ENCODE data around the gene CETP.

CETP gene

DNA sequence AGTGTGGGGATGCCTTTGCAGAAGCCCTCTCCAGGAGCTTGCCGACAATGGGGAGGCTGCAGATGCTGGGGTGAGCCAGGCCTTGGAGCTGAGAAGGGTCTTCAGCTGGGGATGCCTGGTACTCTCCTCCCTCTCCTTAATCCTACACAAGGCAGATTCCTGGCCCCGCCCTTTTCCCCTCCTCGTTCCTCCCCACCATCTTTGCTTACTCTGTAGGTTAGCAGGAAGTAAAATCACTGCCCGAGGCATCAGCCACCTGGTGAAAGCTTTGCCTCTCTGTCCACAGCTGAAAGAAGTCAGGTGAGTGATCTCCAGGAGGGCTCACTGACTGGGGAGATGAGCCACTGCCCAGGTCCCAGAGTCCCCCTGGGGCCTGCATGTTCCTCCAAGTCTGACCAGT is 66.3 kb downstream of the CETP start:
- H3K4me1 Mint-ChIP-seq, result peaks cover 34% of the 10 kb centered on the region
- peaks cover 40% of the 10 kb centered on the region for H3K36me3 Mint-ChIP-seq
- peak overlapping the region; percentile 67 for H3K27ac Mint-ChIP-seq
- no peaks in the 10 kb centered on the region for H3K27me3 Mint-ChIP-seq
- no peak overlapping the region for H3K4me3 Mint-ChIP-seq
- H3K9me3 Mint-ChIP-seq, result peaks cover 4% of the 10 kb centered on the region
- ATAC-seq (ENCODE audit: low read depth) (no peak), DNase-seq (ENCODE audit: low spot score in 2 of 2) (no peak)

DNA sequence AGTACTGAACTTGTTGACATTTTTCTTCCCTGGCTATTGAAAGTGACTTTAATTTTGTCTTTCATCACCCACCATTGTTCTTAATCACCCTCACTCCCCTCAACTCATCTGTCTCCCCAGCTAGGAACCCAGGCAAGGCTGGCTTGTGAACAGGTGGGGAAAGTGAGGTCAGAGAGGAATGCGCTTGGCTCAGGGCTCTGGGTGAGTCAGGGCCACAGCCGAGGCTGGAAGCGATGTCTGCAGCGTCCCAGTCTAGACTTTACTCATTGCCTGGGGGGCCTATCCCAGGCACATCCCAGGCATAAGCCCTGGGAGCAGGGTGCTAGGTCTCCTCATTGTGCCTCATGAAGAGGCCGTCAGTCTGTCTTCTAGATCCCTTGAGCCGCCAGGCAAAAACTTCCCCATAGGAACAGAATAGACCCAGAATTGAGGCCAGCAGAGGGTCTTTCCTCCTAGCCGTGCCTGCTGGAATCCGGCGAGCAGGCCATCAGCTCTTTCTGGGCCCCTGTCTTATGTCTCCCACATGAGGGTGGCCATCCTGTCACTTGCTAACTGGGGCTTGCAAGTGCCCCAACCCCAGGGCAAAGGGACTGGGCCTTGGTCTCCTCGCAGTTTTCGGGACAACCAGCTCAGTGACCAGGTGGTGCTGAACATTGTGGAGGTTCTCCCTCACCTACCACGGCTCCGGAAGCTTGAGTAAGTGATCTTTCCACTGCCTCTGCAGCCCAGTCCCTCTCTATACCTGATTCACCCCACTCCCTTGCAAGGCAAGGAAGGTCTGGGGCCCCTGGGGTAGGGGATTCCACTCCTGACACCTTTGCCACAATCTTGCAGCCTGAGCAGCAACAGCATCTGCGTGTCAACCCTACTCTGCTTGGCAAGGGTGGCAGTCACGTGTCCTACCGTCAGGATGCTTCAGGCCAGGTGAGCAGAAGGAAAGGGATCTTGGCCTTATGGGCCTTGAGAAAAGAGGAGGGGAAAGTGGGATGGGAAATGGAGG is 67.7 kb downstream of the CETP start:
- peaks cover 42% of the 10 kb centered on the region for H3K36me3 Mint-ChIP-seq
- DNase-seq (ENCODE audit: low spot score in 2 of 2) (no peak), ATAC-seq (ENCODE audit: low read depth) (no peak)
- peaks cover 33% of the 10 kb centered on the region for H3K4me1 Mint-ChIP-seq
- H3K27me3 Mint-ChIP-seq, result no peaks in the 10 kb centered on the region
- peaks cover 4% of the 10 kb centered on the region for H3K9me3 Mint-ChIP-seq
- no peak overlapping the region for H3K4me3 Mint-ChIP-seq
- no peak overlapping the region for H3K27ac Mint-ChIP-seq

DNA sequence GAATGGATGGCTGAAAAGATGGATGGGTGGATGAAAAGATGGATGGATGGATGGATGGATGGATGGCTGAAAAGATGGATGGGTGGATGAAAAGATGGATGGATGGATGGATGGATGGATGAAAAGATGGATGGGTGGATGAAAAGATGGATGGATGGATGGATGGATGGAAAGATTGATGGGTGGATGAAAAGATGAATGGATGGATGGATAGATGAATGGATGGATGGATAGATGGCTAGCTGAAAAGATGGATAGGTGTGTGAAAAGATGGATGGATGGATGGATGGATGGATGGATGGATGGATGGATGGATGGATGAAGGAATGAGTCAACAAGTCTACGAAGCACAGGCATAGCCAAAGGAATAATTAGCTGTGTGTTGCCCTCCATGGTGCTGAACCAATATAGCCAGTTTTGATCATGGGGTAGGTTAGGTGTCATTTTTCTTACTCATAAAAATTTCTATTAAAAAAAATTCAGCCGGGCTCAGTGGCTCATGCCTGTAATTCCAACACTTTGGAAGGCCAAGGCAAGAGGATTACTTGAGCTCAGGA is 68.7 kb downstream of the CETP start:
- no peak overlapping the region for H3K27ac Mint-ChIP-seq
- H3K4me1 Mint-ChIP-seq, result peaks cover 37% of the 10 kb centered on the region
- no peaks in the 10 kb centered on the region for H3K27me3 Mint-ChIP-seq
- H3K36me3 Mint-ChIP-seq, result peaks cover 48% of the 10 kb centered on the region
- no peak overlapping the region for H3K4me3 Mint-ChIP-seq
- DNase-seq (ENCODE audit: low spot score in 2 of 2) (no peak), ATAC-seq (ENCODE audit: low read depth) (no peak)
- peaks cover 4% of the 10 kb centered on the region for H3K9me3 Mint-ChIP-seq

DNA sequence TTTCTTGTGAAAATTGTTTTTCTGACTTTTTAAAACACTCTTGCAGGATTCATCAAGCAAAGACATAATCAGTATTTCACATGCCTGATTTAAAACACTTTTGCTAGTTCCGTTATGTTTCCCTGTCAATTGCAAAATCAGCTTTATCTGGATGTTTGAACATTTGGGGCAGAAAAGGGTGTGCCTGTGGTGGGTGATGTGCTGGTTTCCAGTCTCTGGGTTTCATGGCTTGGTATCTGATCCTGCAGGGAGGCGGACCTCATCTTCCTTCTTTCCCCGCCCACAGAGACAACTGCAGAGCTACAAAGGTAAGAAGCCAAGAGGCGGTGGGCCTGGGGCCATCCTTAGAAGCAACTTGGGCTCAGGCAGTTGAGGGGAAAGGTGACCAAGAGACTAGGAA is 69.4 kb downstream of the CETP start:
- DNase-seq (ENCODE audit: low spot score in 2 of 2) (no peak), ATAC-seq (ENCODE audit: low read depth) (no peak)
- no peak overlapping the region for H3K4me3 Mint-ChIP-seq
- no peak overlapping the region for H3K27ac Mint-ChIP-seq
- peaks cover 37% of the 10 kb centered on the region for H3K4me1 Mint-ChIP-seq
- peaks cover 4% of the 10 kb centered on the region for H3K9me3 Mint-ChIP-seq
- no peaks in the 10 kb centered on the region for H3K27me3 Mint-ChIP-seq
- H3K36me3 Mint-ChIP-seq, result peaks cover 51% of the 10 kb centered on the region

DNA sequence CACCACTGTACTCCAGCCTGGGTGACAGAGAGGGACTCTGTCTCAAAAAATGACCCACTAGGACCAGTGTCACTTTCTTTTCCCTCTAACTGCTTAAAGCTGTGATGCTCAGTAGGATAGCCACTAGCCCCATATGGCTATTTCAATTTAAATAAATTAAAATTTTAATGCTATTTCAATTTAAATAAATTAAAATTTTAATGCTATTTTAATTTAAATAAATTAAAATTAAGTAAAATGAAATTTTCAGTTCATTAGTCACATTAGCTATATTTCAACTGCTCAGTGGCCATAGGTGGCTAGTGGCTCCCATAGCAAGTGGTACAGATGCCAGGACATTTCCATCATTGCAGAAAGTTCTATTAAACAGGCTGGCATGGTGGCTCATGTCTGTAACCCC is 70.6 kb downstream of the CETP start:
- Mint-ChIP-seq H3K27ac (no peak overlapping the region), H3K9me3 (peaks cover 4% of the 10 kb centered on the region), H3K27me3 (no peaks in the 10 kb centered on the region), H3K4me1 (peaks cover 34% of the 10 kb centered on the region), H3K36me3 (peaks cover 46% of the 10 kb centered on the region), H3K4me3 (no peak overlapping the region)
- no peak for DNase-seq (ENCODE audit: low spot score in 2 of 2)
- no peak for ATAC-seq (ENCODE audit: low read depth)

DNA sequence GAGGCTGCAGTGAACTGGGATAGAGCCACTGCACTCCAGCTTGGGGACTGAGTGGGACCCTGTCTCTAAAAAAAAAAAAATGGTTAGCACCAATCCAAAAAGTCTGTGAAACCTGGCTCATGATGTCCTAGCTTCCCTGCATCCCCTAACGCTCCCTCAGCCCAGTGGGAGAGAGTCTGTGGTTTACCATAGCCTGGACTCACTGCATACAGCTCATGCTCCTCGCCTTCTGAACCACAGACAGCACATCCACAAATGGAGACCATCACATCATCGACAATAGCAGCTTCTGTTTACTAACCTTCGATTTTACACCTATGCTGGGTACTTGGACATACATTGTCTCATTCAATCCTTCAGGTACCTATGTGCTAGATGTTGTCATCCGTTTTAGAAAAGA is 71.2 kb downstream of the CETP start:
- peaks cover 4% of the 10 kb centered on the region for H3K9me3 Mint-ChIP-seq
- no peak overlapping the region for H3K4me3 Mint-ChIP-seq
- DNase-seq (ENCODE audit: low spot score in 2 of 2), result no peak
- peak overlapping the region; percentile 74 for H3K27ac Mint-ChIP-seq
- H3K27me3 Mint-ChIP-seq, result no peaks in the 10 kb centered on the region
- peaks cover 33% of the 10 kb centered on the region for H3K4me1 Mint-ChIP-seq
- ATAC-seq (ENCODE audit: low read depth), result no peak
- H3K36me3 Mint-ChIP-seq, result peaks cover 46% of the 10 kb centered on the region

All from memory B cell (primary cell).